Stimulated activated CD8-positive, alpha-beta memory T cell treated with anti-CD3 and anti-CD28 coated beads, Interleukin-12 subunit alpha, Interleukin-12 subunit beta, amount 100 ng/mL, for 24 hours (primary cell): ENCODE measurements around the gene YJU2.

ENCODE experiments used
- DNase-seq: peaks from one replicate; pipeline ENCODE4 v3.0.0-alpha.2; 2020; ENCODE audit errors: extremely low read depth

YJU2 gene

DNA sequence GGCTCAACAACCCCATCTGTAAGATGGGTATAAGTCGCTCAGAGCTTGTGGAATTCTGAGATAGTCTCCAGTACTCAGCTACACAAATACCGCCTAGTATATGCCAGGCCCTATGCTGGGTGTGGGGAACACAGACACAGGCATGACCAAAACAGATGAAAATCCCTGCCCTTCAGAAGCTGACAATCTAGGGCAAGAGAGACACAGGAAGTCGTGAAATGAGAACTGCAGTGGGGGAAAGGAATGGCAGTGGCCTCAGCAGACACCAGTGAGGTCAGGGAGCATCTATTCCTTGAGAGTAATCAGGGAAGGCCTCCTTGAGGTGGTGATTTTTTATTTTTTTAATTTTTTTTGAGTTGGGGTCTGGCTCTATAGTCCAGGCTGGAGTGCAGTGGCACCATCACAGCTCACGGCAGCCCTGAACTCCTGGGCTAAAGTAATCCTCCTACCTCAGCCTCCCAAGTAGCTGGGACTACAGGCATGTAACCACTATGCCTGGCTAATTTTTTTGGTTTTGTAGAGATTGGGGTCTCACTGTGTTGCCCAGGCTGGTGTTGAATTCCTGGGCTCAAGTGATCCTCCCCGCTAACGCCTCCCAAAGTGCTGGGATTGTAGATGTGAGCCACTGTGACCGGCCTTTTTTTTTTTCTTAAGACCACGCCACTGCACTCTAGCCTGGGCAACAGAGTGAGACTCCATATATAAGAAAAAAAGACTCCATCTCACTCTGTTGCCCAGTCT is 52.1 kb downstream of the YJU2 start:
- DNase-seq, result no peak

DNA sequence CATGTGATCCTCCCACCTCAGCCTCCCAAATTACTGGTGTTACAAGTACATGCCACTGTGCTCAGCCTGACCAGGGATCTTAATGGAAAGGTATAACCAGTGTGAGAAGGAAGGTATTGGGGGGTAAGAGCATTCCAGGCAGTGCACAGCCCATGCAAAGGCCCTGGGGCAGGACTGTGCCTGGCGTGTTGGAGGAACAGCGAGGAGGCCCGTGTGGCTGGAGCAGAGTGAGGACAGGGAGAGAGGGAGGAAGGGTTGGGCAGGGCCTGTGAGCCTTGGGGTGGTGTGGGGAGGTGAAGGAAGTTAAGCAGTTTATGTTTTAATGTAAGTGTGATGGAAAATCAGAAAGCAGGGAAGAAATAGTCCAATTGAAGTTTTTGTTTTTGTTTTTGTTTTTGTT is 53.7 kb downstream of the YJU2 start:
- no peak for DNase-seq

DNA sequence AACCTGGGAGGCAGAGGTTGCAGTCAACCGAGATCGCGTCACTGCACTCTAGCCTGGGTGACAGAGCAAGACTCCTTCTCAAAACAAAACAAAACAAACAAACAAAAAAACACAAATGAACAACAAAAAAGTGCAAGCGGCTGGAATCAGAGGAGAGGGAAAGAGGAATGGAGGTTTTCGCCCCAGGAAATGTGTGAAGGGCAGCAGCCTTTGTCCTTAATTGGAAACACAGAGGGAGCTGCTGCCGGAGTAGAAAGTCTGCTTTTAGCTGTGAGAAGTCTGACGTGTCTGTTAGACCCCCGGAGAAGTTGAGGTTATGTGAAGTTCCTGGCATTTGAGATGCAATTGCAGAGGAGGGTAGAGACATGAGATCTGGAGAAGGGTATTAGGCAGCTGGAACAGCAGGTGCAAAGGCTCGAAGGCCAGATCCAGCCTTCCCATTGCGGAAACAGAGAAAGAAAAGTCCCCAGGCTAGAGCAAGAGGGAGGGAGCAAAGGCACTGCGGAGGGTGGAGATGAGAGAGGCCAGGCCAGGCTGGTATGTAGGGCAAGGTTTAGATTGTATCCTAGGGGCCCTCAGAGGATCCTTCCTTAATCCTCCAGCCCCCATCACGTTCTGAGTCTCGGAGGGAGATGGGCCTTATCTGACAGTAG is 54.8 kb downstream of the YJU2 start:
- DNase-seq, result no peak

DNA sequence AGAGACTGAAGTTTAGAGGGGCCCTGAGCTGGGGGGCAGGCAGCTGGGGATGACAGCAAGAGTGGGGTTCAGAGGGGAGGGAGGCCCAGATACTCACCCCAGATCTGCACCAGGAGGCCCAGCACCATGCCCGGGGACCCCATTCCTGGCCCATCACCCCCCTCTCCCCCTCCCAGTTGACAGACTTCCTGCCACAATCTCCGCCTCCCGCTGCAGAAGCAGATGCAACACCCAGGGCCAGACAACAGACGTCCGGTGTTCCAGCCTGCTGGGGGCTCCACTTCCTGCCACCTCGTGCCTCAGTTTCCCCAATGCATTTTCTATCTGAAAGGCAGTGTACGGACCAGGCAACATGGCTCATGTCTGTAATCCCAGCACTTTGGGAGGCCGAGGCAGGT is 55.4 kb downstream of the YJU2 start, which contains the start of gene TMIGD2:
Gene TMIGD2 (minus strand): TSS at position 147 of the 398 bp plus-strand sequence. CDS start 4 bp downstream, at position 143.
- DNase-seq, result no peak

DNA sequence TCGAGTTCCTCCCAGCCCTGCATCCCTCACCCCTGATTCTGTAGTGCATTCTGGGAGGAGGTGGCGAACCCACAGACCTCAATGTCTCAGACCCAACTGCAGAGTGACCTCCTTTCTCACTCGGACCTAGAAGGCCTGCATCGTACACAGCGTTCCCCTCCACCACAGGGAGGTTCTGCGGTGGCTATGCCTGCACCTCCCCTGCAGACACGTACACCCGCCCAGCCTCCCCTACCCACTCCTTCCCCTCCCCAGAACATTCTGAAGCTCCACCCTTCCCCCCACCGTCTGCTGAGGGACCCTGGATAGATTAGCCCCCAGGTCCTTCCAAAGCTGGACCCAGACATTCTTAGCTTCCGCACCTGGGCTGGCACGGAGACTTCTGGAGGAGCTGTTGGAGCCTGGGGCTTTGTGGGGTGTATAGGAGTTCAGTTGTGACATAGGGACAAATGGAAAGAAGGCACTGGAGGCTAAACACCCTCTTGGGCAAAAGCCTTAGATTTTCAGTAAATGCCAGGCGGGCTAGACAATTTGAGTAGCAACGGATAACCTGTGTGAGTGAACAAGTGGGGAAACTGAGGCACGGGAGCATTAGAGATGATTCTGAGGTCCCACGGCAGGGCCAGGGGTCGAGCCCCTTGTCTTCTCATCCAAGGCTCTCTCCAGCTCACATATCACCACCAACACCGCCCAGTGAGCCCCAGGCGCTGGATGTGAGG is 57.1 kb downstream of the YJU2 start:
- no peak for DNase-seq

DNA sequence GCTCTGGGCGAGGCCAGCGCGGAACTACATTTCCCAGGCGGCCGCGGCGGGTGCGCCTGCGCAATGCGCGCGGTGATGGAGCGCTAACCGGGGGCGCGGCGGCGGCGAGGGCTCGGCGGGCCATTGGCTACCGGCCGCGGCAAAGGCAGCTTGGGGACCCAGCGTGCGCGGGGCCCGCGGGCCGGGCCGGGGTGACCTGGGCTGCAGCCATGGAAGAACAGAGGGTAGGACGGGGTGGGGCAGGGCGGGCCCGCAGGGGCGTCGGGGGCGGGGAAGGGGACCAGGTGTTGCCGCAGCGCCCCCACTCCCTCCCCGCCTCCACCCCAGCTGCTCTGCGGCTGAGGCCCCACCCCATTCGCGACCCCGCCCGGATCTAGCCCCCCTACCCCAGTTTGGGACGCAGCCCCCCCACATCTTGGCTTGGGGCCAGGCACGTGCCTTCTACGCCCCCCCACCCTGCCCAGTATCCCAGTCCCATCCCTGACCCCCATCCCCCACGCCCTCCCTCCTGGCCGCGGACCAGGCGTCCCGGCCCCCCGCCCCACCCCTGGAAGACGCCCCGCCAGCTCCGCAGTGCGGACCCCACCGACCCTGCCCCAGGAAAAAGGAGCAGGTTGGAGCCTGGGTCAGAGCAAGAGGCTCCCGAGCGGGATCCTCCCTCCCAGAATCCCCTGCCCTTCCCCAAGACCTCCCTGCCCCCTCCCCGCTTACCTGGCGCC is 57.8 kb downstream of the YJU2 start, which contains the start of gene FSD1:
Gene FSD1 (plus strand): TSS at position 61 of the 719 bp plus-strand sequence. CDS start 149 bp downstream, at position 210.
- DNase-seq, result peak; percentile 39

DNA sequence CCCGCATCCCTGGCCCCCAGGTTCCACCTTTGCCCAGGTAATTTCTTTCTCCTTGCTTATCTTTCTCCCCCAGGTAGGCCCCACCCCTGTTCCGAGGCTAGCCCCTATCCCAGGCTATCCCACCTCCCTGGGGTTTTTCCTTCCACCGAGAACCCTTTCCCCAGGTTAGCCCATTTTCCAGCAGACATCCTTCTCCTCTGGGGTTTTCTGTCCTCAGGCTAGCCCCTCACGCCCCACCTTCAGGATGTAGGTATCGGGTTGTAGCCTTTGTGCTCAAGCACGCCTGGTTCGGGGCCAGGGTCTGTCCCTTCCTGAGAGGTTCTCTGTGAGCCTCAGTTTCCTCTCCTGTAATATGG is 58.4 kb downstream of the YJU2 start:
- DNase-seq, result no peak

DNA sequence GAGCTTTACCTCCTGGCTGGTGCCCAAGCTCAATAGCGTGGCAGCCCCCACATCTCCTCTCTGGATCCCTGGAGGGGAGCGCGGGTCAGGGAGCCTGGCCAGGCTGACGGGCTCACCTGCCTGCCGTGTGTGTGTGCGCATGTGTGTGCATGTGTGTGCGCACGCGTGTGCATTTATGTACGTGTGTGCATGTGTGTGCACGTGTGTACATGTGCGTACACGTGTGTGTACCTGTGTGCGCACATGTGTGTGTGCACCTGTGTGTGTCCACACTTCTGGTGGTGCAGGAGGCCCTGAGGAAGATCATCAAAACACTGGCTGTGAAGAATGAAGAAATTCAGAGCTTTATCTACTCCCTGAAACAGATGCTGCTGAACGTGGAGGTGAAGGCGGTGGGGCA is 58.8 kb downstream of the YJU2 start:
- no peak for DNase-seq

DNA sequence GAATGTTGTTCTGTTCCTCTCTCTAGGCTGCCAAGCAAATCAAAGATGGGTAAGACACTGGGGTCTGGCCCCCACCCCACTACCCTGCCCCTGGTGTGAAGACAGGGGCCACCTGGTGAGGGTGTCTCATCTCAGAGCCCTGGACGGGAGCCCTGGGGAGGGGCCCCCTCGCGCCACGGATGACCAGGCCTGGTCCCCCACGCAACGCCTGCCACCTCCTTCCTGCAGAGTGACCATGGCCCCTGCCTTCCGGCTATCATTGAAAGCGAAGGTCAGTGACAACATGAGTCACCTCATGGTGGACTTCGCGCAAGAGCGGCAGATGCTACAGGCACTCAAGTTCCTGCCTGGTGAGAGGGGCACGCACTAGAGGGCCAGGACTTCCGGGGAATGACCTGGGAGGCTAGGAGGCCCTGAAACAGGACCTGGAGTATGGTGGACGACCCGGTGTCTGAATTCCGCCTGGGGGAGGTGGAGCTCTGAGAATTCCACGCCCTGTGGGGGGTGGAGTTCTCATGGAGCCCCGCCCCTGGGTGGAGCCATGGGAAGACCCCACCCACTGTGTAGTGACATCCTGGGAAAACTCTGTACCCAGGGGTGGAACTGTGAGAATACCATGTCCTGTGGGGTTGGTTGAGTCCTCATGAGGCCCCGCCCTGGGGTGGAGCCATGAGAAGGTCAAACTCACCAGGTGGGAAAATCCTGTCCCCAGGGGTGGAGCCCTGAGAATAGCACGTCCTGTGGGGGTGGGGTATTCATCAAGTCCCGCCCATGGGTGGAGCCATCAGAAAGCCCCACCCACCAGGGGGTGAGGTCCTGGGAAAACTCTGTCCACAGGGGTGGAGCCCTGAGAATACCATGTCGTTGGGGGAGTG is 63.6 kb downstream of the YJU2 start:
- no peak for DNase-seq

DNA sequence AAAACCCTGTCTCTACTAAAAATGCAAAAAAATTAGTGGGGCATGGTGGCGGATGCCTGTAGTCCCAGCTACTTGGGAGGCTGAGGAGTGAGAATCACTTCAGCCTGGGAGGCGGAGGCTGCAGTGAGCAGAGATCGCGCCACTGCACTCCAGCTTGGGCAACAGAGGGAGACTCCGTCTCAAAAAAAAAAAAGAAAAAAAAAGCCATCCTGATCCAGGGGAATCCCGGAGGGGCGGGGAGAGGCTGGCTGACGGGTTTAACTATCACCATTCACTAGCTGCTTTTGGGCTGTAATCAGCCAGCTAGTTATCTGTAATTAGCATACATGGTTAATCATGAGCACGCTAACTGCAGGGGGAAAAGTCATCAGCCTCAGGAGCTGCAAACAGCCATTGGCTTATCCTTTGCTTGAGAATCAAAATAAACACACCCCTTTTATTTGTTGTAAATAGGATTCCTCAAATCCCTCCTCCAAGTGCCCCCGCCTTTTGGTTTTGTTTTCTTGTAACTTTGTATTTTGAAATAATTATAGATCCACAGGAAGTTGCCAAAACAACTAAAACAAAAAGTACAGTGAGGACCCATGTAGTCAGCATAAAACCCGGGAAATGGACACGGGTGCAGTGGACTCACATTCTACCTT is 67.1 kb downstream of the YJU2 start:
- DNase-seq, result no peak

DNA sequence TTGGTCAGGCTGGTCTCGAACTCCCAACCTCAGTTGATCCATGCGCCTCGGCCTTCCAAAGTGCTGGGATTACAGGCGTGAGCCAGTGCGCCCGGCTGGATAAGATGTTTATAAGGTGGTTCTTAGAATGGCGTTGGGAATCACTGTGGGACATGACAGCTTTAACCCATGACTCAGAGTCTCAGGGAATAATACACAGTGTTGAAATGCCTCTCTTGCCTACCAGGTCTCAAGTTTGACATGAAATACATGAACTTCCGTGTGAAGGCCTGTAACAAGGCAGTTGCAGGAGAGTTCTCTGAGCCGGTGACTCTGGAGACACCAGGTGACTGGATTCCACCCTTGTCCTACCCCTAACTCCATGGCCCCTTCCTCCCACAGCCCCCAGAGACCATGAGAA is 70.1 kb downstream of the YJU2 start:
- DNase-seq, result no peak

DNA sequence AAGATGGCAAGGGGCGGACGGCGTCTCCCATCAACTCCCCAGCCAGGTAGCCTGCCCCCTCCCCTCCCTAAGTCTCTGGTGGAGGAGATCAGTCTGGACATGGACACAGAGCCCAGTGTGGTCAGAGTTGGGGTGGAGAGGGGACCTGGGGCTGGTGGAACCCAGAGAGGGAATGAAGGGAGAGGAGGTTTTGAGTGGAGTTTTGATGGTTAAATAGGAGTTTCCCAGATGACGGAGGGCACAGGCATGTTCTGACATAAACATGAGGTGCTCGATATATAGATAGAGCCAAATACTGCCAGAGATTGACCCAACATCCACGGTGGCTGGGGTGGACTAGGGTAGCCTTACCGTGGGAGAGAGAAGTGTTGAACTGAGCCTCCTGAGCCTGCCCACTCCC is 71.6 kb downstream of the YJU2 start:
- DNase-seq, result no peak
